ENCODE results near the gene CPPED1. TPM values are rescaled to one million over a fixed set of nuclear protein-coding genes. Genes with fewer than 3 reads are reported as not detected.

The CPPED1 gene
- total and polyA plus RNA-seq, 8 donors, result 1.8 to 7.9 (median 3.6) TPM

GRCh38 chr16:12643034-12643455 lies 160.6 kb downstream of the CPPED1 start:
- H3K4me1 ChIP-seq, result no peaks in the 10 kb centered on the region
- FAIRE-seq, result no peak
- WGBS, 2 donors, result 69 to 77% methylated on average over 8 of the region's 8 CpGs
- H3K9me3 ChIP-seq, result no peaks in the 10 kb centered on the region
- no peak for DNase-seq
- intact Hi-C loops (cut with DNase I), result no loop called here
- no peak overlapping the region for H3K4me3 ChIP-seq
- H3K36me3 ChIP-seq, result no peaks in the 10 kb centered on the region
- H3K27ac ChIP-seq, result no peak overlapping the region
- TF ChIP-seq CTCF (IDR thresholded peaks at IDR 0.05), result no peak
- no peak for ATAC-seq
- no peaks in the 10 kb centered on the region for H3K27me3 ChIP-seq

GRCh38 chr16:12639044-12639443 lies 164.6 kb downstream of the CPPED1 start:
- Histone ChIP-seq H3K27ac (no peak overlapping the region), H3K36me3 (no peaks in the 10 kb centered on the region), H3K4me1 (no peaks in the 10 kb centered on the region), H3K4me3 (no peak overlapping the region), H3K27me3 (no peaks in the 10 kb centered on the region), H3K9me3 (no peaks in the 10 kb centered on the region)
- FAIRE-seq, result no peak
- no peak for ATAC-seq
- intact Hi-C loops (cut with DNase I), result no loop called here
- no peak for TF ChIP-seq CTCF (IDR thresholded peaks at IDR 0.05)
- 38 to 50% methylated on average over 4 of the region's 4 CpGs for WGBS, 2 donors
- DNase-seq, result no peak

- no peak overlapping the region for H3K4me3 ChIP-seq
- intact Hi-C loops (cut with DNase I), result no loop called here
- FAIRE-seq, result no peak
- no peak for TF ChIP-seq CTCF (IDR thresholded peaks at IDR 0.05)
- DNase-seq, result no peak
- no peak overlapping the region for H3K27ac ChIP-seq
- H3K36me3 ChIP-seq, result no peaks in the 10 kb centered on the region
- no peak for ATAC-seq
- H3K27me3 ChIP-seq, result peaks cover 0 to 2% (median 0%) of the 10 kb centered on the region in 4 donors
- no peaks in the 10 kb centered on the region for H3K4me1 ChIP-seq
- WGBS, 2 donors, result 21 to 22% methylated on average over 12 of the region's 12 CpGs
- H3K9me3 ChIP-seq, result no peaks in the 10 kb centered on the region
Observed at GRCh38 chr16:12637002-12637401, 166.7 kb downstream of the CPPED1 start.

- FAIRE-seq (no peak), ATAC-seq (no peak), DNase-seq (no peak)
- 73 to 84% methylated on average over 9 of the region's 9 CpGs for WGBS, 2 donors
- H3K4me1 ChIP-seq, result no peaks in the 10 kb centered on the region
- no peaks in the 10 kb centered on the region for H3K9me3 ChIP-seq
- intact Hi-C loops (cut with DNase I), result no loop called here
- no peak for TF ChIP-seq CTCF (IDR thresholded peaks at IDR 0.05)
- no peak overlapping the region for H3K27ac ChIP-seq
- H3K4me3 ChIP-seq, result no peak overlapping the region
- peaks cover 0 to 4% (median 1%) of the 10 kb centered on the region in 4 donors for H3K27me3 ChIP-seq
- no peaks in the 10 kb centered on the region for H3K36me3 ChIP-seq
Observed at GRCh38 chr16:12629271-12629670, 174.4 kb downstream of the CPPED1 start.

GRCh38 chr16:12628536-12628935 lies 175.2 kb downstream of the CPPED1 start:
- intact Hi-C loops (cut with DNase I), result no loop called here
- DNase-seq, result no peak
- no peak for TF ChIP-seq CTCF (IDR thresholded peaks at IDR 0.05)

More at GRCh38 chr16:12628536-12628935, 175.2 kb downstream of the CPPED1 start:
- ATAC-seq, result no peak
- Histone ChIP-seq H3K4me1 (no peaks in the 10 kb centered on the region), H3K4me3 (no peak overlapping the region), H3K27ac (no peak overlapping the region), H3K36me3 (no peaks in the 10 kb centered on the region), H3K27me3 (peaks cover 0 to 4% (median 0%) of the 10 kb centered on the region in 4 donors), H3K9me3 (no peaks in the 10 kb centered on the region)
- 7 to 14% methylated on average over 2 of the region's 2 CpGs for WGBS, 2 donors
- FAIRE-seq, result no peak
